ENCODE data around the gene DGCR8.

DNA sequence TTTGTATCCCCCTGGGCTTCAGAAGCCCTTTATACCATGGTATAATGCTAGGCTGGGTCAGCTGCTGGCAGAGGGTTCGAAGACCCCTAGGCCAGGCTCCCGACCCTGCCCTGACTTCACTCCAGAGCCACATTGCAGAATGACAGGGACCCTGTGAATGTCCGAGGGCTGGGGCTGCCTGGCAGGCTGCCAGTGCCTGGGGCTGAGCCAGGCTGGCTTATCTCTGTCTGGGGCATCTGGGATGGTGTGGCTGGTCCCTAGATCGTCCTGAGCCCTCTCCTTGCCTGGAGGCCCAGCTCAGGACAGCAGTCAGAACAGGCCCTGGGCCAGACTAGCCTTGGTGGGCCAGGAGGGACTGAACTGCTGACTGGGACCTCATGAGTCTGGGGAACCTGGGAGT is 55.2 kb downstream of the DGCR8 start:
- TF ChIP-seq, protein P1, sequence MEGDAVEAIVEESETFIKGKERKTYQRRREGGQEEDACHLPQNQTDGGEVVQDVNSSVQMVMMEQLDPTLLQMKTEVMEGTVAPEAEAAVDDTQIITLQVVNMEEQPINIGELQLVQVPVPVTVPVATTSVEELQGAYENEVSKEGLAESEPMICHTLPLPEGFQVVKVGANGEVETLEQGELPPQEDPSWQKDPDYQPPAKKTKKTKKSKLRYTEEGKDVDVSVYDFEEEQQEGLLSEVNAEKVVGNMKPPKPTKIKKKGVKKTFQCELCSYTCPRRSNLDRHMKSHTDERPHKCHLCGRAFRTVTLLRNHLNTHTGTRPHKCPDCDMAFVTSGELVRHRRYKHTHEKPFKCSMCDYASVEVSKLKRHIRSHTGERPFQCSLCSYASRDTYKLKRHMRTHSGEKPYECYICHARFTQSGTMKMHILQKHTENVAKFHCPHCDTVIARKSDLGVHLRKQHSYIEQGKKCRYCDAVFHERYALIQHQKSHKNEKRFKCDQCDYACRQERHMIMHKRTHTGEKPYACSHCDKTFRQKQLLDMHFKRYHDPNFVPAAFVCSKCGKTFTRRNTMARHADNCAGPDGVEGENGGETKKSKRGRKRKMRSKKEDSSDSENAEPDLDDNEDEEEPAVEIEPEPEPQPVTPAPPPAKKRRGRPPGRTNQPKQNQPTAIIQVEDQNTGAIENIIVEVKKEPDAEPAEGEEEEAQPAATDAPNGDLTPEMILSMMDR (IDR thresholded peaks at IDR 0.05), result no peak
- TF ChIP-seq POLR2A (IDR thresholded peaks at IDR 0.05) (no peak), POLR2AphosphoS5 (IDR thresholded peaks at IDR 0.05) (no peak), EP300 (IDR thresholded peaks at IDR 0.05) (no peak)
